Measurements from ENCODE around the gene ALKBH6.

Gene ALKBH6
- total RNA-seq = 2.8 to 7.3 (median 4.6) reads per million in 9 experiments

GRCh38 chr19:36014012-36014924 is at the start of gene ALKBH6:
TSS of gene ALKBH6 (minus strand) at chr19:36014213. CDS start at chr19:36013397, 816 bp downstream.
- Mint-ChIP-seq H3K4me1 (ENCODE audit: low read depth in 2 of 2) (peaks cover 32 to 34% of the 10 kb centered on the region in 2 donors), H3K9me3 (no peaks in the 10 kb centered on the region), H3K27me3 (no peaks in the 10 kb centered on the region), H3K4me3 (peak within 1 kb of the TSS; percentile 98 to 99), H3K36me3 (ENCODE audit: insufficient read depth) (peaks cover 15% of the 10 kb centered on the region), H3K27ac (peak within 1 kb of the TSS; percentile 97)
- ATAC-seq (replicated peaks) = peak; percentile 97
- peak; percentile 98 to 99 (median 98) for DNase-seq

DNA sequence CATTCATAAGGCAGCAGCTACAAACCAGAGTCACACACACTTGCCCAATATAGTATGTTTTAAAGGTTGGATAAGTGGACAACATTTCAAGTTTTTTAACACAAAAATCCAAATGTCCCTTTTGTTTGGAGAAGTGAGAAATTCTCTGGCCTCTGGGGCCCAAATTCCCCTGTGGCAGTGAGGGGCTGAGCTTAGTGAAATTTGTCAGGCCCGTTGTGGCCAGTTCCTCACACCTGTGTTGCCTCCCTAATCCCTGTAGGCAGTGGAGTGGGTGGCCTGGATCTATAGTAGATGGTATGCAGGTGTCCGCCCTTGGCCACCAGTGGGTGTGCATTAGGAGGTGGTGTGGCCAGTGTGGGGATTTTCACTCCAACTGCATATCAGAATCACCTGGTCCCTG is 47.4 kb upstream of the ALKBH6 start:
- ATAC-seq (replicated peaks) (no peak), DNase-seq (no peak)
- no peak overlapping the region for H3K4me3 Mint-ChIP-seq
- H3K27ac Mint-ChIP-seq = no peak overlapping the region
- H3K27me3 Mint-ChIP-seq = no peaks in the 10 kb centered on the region
- no peaks in the 10 kb centered on the region for H3K9me3 Mint-ChIP-seq
- H3K36me3 Mint-ChIP-seq (ENCODE audit: insufficient read depth) = peaks cover 4% of the 10 kb centered on the region
- no peaks in the 10 kb centered on the region for H3K4me1 Mint-ChIP-seq (ENCODE audit: low read depth in 2 of 2)

GRCh38 chr19:36060430-36060829 is 46.4 kb upstream of the ALKBH6 start:
- peaks cover 2 to 4% of the 10 kb centered on the region in 2 donors for H3K4me1 Mint-ChIP-seq (ENCODE audit: low read depth in 2 of 2)
- H3K27ac Mint-ChIP-seq = no peak overlapping the region

DNA sequence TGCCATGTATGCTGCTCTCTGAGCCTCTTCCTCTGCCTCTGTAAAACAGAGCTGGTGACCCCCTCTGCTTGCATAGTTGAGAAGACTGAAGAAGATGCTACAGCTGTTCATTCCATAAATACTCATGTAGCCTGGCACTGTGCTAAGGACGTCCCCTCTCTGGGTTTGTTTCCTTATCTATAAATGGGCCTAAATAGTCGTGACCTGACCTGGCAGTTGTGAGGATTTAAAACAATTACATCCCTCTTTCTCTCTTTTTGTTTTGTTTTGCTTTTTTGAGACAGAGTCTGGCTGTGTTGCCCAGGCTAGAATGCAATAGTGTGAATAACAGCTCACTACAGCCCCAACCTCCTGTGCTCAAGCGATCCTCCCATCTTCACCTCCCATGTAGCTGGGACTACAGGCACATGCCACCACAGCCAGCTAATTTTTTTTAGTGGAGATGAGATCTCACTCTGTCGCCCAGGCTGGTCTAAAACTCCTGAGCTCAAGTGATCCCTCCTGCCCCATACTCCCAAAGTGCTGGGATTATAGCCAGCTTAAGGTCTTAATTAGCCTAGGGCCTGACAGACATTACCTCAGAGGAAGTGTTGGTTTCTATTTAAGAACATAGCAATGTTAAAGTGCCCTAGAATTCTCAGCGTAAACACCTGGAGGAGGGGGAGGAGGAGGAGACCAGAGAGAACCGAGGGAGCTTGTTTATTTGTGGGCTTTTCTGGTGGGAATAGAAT is 45.3 kb upstream of the ALKBH6 start:
- peak overlapping the region in 1 of 2 donors; percentile 0 for H3K27ac Mint-ChIP-seq
- H3K9me3 Mint-ChIP-seq = no peaks in the 10 kb centered on the region
- H3K27me3 Mint-ChIP-seq = no peaks in the 10 kb centered on the region
- H3K36me3 Mint-ChIP-seq (ENCODE audit: insufficient read depth) = peaks cover 11% of the 10 kb centered on the region
- ATAC-seq (replicated peaks) = no peak
- peaks cover 5 to 7% of the 10 kb centered on the region in 2 donors for H3K4me1 Mint-ChIP-seq (ENCODE audit: low read depth in 2 of 2)
- DNase-seq = no peak
- H3K4me3 Mint-ChIP-seq = no peak overlapping the region

More at GRCh38 chr19:36060430-36060829, 46.4 kb upstream of the ALKBH6 start:
- Mint-ChIP-seq H3K9me3 (no peaks in the 10 kb centered on the region), H3K4me3 (no peak overlapping the region), H3K27me3 (no peaks in the 10 kb centered on the region), H3K36me3 (ENCODE audit: insufficient read depth) (peaks cover 4% of the 10 kb centered on the region)
- ATAC-seq (replicated peaks) = peak; percentile 45
- no peak for DNase-seq

DNA sequence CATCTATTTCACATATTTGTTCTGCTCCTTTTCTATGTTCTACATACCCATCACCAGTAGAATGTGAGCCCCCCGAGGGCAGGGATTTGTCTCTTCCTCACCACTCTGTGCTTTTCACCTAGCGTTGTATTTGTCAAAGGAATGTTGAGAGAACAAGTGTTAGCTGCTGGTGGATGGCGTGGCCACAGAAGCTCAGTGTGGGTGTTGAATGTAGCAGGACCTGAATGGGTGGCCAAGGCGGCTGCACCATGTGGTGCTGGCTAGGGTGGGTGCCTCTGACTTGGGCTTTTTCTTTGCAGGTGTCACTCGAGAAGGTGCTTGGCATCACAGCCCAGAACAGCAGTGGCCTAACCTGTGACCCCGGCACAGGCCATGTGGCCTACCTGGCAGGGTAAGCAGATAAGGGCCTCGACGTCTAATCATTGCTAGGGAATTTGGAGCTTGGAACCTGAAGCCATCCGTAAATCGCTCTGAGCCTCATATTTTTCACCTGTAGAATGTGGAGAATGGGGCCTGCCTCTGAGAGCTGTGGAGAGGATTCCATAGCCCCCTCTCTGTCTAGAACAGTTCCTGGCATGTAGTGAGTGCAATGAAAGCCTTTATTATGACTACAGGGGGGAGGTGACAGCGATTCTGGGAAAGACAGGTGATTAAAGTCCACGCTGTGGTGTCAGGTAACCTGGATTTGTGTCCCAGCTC is 44.6 kb upstream of the ALKBH6 start:
- H3K27ac Mint-ChIP-seq = no peak overlapping the region
- no peak for DNase-seq
- H3K4me1 Mint-ChIP-seq (ENCODE audit: low read depth in 2 of 2) = peaks cover 5 to 7% of the 10 kb centered on the region in 2 donors
- H3K27me3 Mint-ChIP-seq = no peaks in the 10 kb centered on the region
- no peak overlapping the region for H3K4me3 Mint-ChIP-seq
- no peak for ATAC-seq (replicated peaks)
- H3K36me3 Mint-ChIP-seq (ENCODE audit: insufficient read depth) = peaks cover 14% of the 10 kb centered on the region
- H3K9me3 Mint-ChIP-seq = no peaks in the 10 kb centered on the region

DNA sequence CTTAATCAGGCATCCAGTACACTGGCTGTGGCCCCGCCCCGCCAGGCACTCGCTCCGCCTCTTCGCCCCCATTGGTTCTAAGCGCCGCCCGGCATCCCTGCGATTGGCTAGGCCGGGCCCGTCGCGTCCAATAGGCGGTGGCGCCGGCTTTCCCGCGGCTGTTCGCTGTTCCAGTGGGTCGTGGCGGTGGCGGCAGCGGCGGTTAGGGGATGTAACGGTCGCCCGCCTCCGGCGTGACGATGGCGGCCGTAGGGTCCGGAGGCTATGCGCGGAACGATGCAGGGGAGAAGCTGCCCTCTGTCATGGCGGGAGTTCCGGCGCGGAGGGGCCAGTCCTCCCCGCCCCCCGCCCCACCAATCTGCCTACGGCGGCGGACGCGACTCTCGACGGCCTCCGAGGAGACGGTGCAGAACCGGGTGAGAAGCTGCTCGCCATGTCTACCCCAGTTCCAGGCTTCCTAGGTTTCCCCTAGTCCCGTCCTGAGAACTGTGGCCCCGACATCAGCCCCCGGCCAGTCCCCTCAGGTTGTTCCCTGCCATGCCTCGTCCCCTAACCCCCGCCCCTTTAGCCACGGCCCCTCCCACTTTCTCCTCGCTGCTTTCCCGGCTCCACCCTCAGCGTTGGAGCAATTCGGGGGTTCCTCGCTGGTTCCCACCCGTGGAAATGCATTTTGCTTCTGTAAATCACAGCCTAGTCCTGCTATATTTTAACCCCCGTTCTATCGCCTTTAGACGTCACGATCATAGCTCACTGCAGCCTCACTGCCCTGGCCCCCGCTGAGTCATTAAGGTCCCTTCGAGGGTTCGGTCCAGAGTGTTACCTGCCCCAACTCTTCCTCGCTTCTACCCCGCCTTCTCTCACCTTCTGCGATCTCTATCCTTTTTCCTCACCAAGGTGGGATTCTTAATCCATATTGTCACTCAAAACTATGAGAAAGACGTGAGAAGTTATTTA is 41.0 kb upstream of the ALKBH6 start, which contains the start of gene WDR62:
TSS of gene WDR62 (plus strand) at position 165 of the 954 bp plus-strand sequence. CDS start at position 240, 75 bp downstream.
- H3K4me3 Mint-ChIP-seq = peak within 1 kb of the TSS; percentile 87 to 88
- H3K36me3 Mint-ChIP-seq (ENCODE audit: insufficient read depth) = peaks cover 14% of the 10 kb centered on the region
- peak; percentile 69 for ATAC-seq (replicated peaks)
- no peaks in the 10 kb centered on the region for H3K9me3 Mint-ChIP-seq
- H3K27me3 Mint-ChIP-seq = no peaks in the 10 kb centered on the region
- H3K27ac Mint-ChIP-seq = peak within 1 kb of the TSS; percentile 86 to 96
- peak in 2 of 3 experiments; percentile 93 for DNase-seq
- peaks cover 5 to 13% of the 10 kb centered on the region in 2 donors for H3K4me1 Mint-ChIP-seq (ENCODE audit: low read depth in 2 of 2)

GRCh38 chr19:36054119-36054732 is 40.2 kb upstream of the ALKBH6 start, which contains the start of gene THAP8:
TSS of gene THAP8 (minus strand) at chr19:36054285. CDS start at chr19:36054217, 68 bp downstream.
- DNase-seq = peak; percentile 99 to 100 (median 100)
- H3K27me3 Mint-ChIP-seq = no peaks in the 10 kb centered on the region
- H3K27ac Mint-ChIP-seq = peak within 1 kb of the TSS; percentile 86 to 96
- H3K4me1 Mint-ChIP-seq (ENCODE audit: low read depth in 2 of 2) = peaks cover 5 to 13% of the 10 kb centered on the region in 2 donors
- H3K4me3 Mint-ChIP-seq = peak within 1 kb of the TSS; percentile 87 to 88
- peak; percentile 82 for ATAC-seq (replicated peaks)
- peaks cover 14% of the 10 kb centered on the region for H3K36me3 Mint-ChIP-seq (ENCODE audit: insufficient read depth)
- no peaks in the 10 kb centered on the region for H3K9me3 Mint-ChIP-seq

- H3K27ac Mint-ChIP-seq = no peak overlapping the region
- H3K4me1 Mint-ChIP-seq (ENCODE audit: low read depth in 2 of 2) = peaks cover 5 to 13% of the 10 kb centered on the region in 2 donors
- H3K27me3 Mint-ChIP-seq = no peaks in the 10 kb centered on the region
- no peak for ATAC-seq (replicated peaks)
- no peak for DNase-seq
- H3K9me3 Mint-ChIP-seq = no peaks in the 10 kb centered on the region
- H3K36me3 Mint-ChIP-seq (ENCODE audit: insufficient read depth) = peaks cover 14% of the 10 kb centered on the region
- no peak overlapping the region for H3K4me3 Mint-ChIP-seq
Measured at GRCh38 chr19:36051637-36052036, 37.6 kb upstream of the ALKBH6 start.

GRCh38 chr19:36051236-36051635 is 37.2 kb upstream of the ALKBH6 start:
- peaks cover 6 to 13% of the 10 kb centered on the region in 2 donors for H3K4me1 Mint-ChIP-seq (ENCODE audit: low read depth in 2 of 2)
- DNase-seq = no peak
- H3K27ac Mint-ChIP-seq = no peak overlapping the region
- peaks cover 13% of the 10 kb centered on the region for H3K36me3 Mint-ChIP-seq (ENCODE audit: insufficient read depth)
- no peak for ATAC-seq (replicated peaks)
- no peaks in the 10 kb centered on the region for H3K27me3 Mint-ChIP-seq
- H3K9me3 Mint-ChIP-seq = no peaks in the 10 kb centered on the region
- no peak overlapping the region for H3K4me3 Mint-ChIP-seq

- H3K27ac Mint-ChIP-seq = no peak overlapping the region
- H3K36me3 Mint-ChIP-seq (ENCODE audit: insufficient read depth) = peaks cover 5% of the 10 kb centered on the region
- no peak for DNase-seq
- H3K27me3 Mint-ChIP-seq = no peaks in the 10 kb centered on the region
- peaks cover 4 to 6% of the 10 kb centered on the region in 2 donors for H3K4me1 Mint-ChIP-seq (ENCODE audit: low read depth in 2 of 2)
- H3K4me3 Mint-ChIP-seq = no peak overlapping the region
- H3K9me3 Mint-ChIP-seq = no peaks in the 10 kb centered on the region
- ATAC-seq (replicated peaks) = no peak
Measured at GRCh38 chr19:36049080-36049698, 35.2 kb upstream of the ALKBH6 start.

GRCh38 chr19:36047835-36048234 is 33.8 kb upstream of the ALKBH6 start:
- DNase-seq (no peak), ATAC-seq (replicated peaks) (no peak)
- H3K27ac Mint-ChIP-seq = no peak overlapping the region
- H3K27me3 Mint-ChIP-seq = no peaks in the 10 kb centered on the region
- no peak overlapping the region for H3K4me3 Mint-ChIP-seq
- H3K36me3 Mint-ChIP-seq (ENCODE audit: insufficient read depth) = peaks cover 3% of the 10 kb centered on the region
- H3K4me1 Mint-ChIP-seq (ENCODE audit: low read depth in 2 of 2) = peaks cover 1 to 4% of the 10 kb centered on the region in 2 donors
- no peaks in the 10 kb centered on the region for H3K9me3 Mint-ChIP-seq

Measured in effector memory CD8-positive, alpha-beta T cell (primary cell).